Osteocyte (in vitro differentiated cells): ENCODE measurements around the gene KRT86. TPM values are rescaled to one million over a fixed set of nuclear protein-coding genes. Genes with fewer than 3 reads are reported as not detected.
"Not testable (repeated sequence)": the region's sequence is repeated elsewhere in the genome, so short reads cannot be mapped to it uniquely, and the experiment has no call there.

ENCODE experiments used
- DNase-seq: peaks from one replicate; pipeline ENCODE4 v3.0.0; 2021; ENCODE audit warnings: mixed read lengths; ENCODE audit not compliant: unreplicated experiment; ENCODE audit errors: extremely low spot score
- H3K27ac Mint-ChIP-seq: one replicate; pipeline ENCODE4 v1.8.0; 2021; ENCODE audit warnings: mild to moderate bottlenecking, mixed read lengths; ENCODE audit not compliant: unreplicated experiment
- H3K27me3 Mint-ChIP-seq: one replicate; pipeline ENCODE4 v1.8.0; 2021; ENCODE audit warnings: mixed read lengths; ENCODE audit not compliant: unreplicated experiment
- H3K36me3 Mint-ChIP-seq: one replicate; pipeline ENCODE4 v1.8.0; 2021; ENCODE audit warnings: mixed read lengths; ENCODE audit not compliant: unreplicated experiment
- H3K4me1 Mint-ChIP-seq: one replicate; pipeline ENCODE4 v1.8.0; 2021; ENCODE audit warnings: mixed read lengths; ENCODE audit not compliant: unreplicated experiment
- H3K4me3 Mint-ChIP-seq: one replicate; pipeline ENCODE4 v1.8.0; 2021; ENCODE audit warnings: mild to moderate bottlenecking, moderate library complexity, mixed read lengths; ENCODE audit not compliant: unreplicated experiment
- H3K9me3 Mint-ChIP-seq: one replicate; pipeline ENCODE4 v1.8.0; 2021; ENCODE audit warnings: mixed read lengths; ENCODE audit not compliant: unreplicated experiment
- CTCF ChIP-seq: fragments of 200-600 bp; sonication (generic); IDR thresholded peaks from 2 replicates; pipeline ENCODE4 v1.5.0; 2021; ENCODE audit warnings: antibody characterized with exemption, mild to moderate bottlenecking, moderate library complexity
- total RNA-seq: library from RNA; stranded (reverse); gene quantifications from 2 replicates; pipeline ENCODE4 v1.2.1, GENCODE V29; 2021

The KRT86 gene
- total RNA-seq, 1 donor from 2014 or later = 0.24 TPM

- not testable (repeated sequence) for H3K36me3 Mint-ChIP-seq
Measured at GRCh38 chr12:52315721-52316120, 41.3 kb downstream of the KRT86 start.

GRCh38 chr12:52316290-52316689 is 41.8 kb downstream of the KRT86 start:
- H3K36me3 Mint-ChIP-seq = no peaks in the 10 kb centered on the region
- no peaks in the 10 kb centered on the region for H3K4me1 Mint-ChIP-seq
- peaks cover 45% of the 10 kb centered on the region for H3K27me3 Mint-ChIP-seq
- peak; percentile 57 for DNase-seq
- H3K4me3 Mint-ChIP-seq = no peak overlapping the region
- no peak overlapping the region for H3K27ac Mint-ChIP-seq
- no peak for TF ChIP-seq CTCF
- no peaks in the 10 kb centered on the region for H3K9me3 Mint-ChIP-seq

More at GRCh38 chr12:52315721-52316120, 41.3 kb downstream of the KRT86 start:
- peak; percentile 33 for TF ChIP-seq CTCF
- not testable (repeated sequence) for H3K27ac Mint-ChIP-seq, H3K4me3 Mint-ChIP-seq, H3K4me1 Mint-ChIP-seq, H3K9me3 Mint-ChIP-seq
- peak; percentile 77 for DNase-seq
- peaks cover 45% of the 10 kb centered on the region for H3K27me3 Mint-ChIP-seq

GRCh38 chr12:52316701-52317100 is 42.3 kb downstream of the KRT86 start:
- TF ChIP-seq CTCF = no peak
- Mint-ChIP-seq H3K27me3 (peaks cover 45% of the 10 kb centered on the region), H3K4me3 (no peak overlapping the region), H3K27ac (no peak overlapping the region), H3K36me3 (no peaks in the 10 kb centered on the region), H3K9me3 (no peaks in the 10 kb centered on the region), H3K4me1 (no peaks in the 10 kb centered on the region)
- peak; percentile 69 for DNase-seq

GRCh38 chr12:52317468-52318052 is 43.1 kb downstream of the KRT86 start:
- H3K9me3 Mint-ChIP-seq = no peaks in the 10 kb centered on the region
- no peak for TF ChIP-seq CTCF
- H3K4me1 Mint-ChIP-seq = no peaks in the 10 kb centered on the region
- H3K36me3 Mint-ChIP-seq = no peaks in the 10 kb centered on the region
- no peak for DNase-seq
- peaks cover 46% of the 10 kb centered on the region for H3K27me3 Mint-ChIP-seq
- no peak overlapping the region for H3K27ac Mint-ChIP-seq
- no peak overlapping the region for H3K4me3 Mint-ChIP-seq

GRCh38 chr12:52318241-52318990 is 44.0 kb downstream of the KRT86 start:
- TF ChIP-seq CTCF = no peak
- no peak for DNase-seq
- no peaks in the 10 kb centered on the region for H3K4me1 Mint-ChIP-seq
- no peak overlapping the region for H3K27ac Mint-ChIP-seq
- H3K4me3 Mint-ChIP-seq = no peak overlapping the region
- no peaks in the 10 kb centered on the region for H3K9me3 Mint-ChIP-seq
- H3K36me3 Mint-ChIP-seq = no peaks in the 10 kb centered on the region
- H3K27me3 Mint-ChIP-seq = peaks cover 50% of the 10 kb centered on the region
